Tibial nerve (tissue), 4 donors: Measurements from ENCODE around the gene SEMA5B.

Source experiments
- CTCF ChIP-seq, 5 experiments: fragments of 200-600 bp in 3 of 5; fragments of 450-650 bp in 2 of 5; sonication (generic) in 3 of 5; IDR thresholded peaks; one replicate each; pipeline ENCODE4 v1.5.1; 2016 to 2019; ENCODE audit warnings: antibody characterized with exemption in 5 of 5, mild to moderate bottlenecking in 3 of 5, moderate library complexity in 2 of 5
- EP300 ChIP-seq, 2 donors: sonication (generic); formaldehyde crosslinking; IDR thresholded peaks; one replicate each; pipeline ENCODE4 v1.6.1; 2017; ENCODE audit warnings: antibody characterized with exemption in 2 of 2, mild to moderate bottlenecking in 1 of 2
- POLR2A ChIP-seq, 2 donors: fragments of 450-650 bp; IDR thresholded peaks; one replicate each; pipeline ENCODE4 v1.6.1; 2017; ENCODE audit warnings: antibody characterized with exemption in 2 of 2, mild to moderate bottlenecking in 2 of 2, moderate library complexity in 2 of 2

GRCh38 chr3:122957707-122958689, 69.6 kb downstream of the SEMA5B start:
- no peak for TF ChIP-seq CTCF (IDR thresholded peaks at IDR 0.05)
- TF ChIP-seq EP300 (IDR thresholded peaks at IDR 0.05) = no peak
- TF ChIP-seq POLR2A (IDR thresholded peaks at IDR 0.05) = no peak
